ENCODE data around the gene PRELP.

The PRELP gene

GRCh38 chr1:203476216-203476814 is 709 bp downstream of the PRELP start:
- no peak for DNase-seq (ENCODE audit: low read depth)
- TF ChIP-seq, protein P1, sequence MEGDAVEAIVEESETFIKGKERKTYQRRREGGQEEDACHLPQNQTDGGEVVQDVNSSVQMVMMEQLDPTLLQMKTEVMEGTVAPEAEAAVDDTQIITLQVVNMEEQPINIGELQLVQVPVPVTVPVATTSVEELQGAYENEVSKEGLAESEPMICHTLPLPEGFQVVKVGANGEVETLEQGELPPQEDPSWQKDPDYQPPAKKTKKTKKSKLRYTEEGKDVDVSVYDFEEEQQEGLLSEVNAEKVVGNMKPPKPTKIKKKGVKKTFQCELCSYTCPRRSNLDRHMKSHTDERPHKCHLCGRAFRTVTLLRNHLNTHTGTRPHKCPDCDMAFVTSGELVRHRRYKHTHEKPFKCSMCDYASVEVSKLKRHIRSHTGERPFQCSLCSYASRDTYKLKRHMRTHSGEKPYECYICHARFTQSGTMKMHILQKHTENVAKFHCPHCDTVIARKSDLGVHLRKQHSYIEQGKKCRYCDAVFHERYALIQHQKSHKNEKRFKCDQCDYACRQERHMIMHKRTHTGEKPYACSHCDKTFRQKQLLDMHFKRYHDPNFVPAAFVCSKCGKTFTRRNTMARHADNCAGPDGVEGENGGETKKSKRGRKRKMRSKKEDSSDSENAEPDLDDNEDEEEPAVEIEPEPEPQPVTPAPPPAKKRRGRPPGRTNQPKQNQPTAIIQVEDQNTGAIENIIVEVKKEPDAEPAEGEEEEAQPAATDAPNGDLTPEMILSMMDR (IDR thresholded peaks at IDR 0.05; ENCODE audit: low read depth, low read length): no peak
- TF ChIP-seq, protein P2, sequence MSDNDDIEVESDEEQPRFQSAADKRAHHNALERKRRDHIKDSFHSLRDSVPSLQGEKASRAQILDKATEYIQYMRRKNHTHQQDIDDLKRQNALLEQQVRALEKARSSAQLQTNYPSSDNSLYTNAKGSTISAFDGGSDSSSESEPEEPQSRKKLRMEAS (IDR thresholded peaks at IDR 0.05; ENCODE audit: low read depth, low read length): no peak
- TF ChIP-seq MYC (IDR thresholded peaks at IDR 0.05; ENCODE audit: low read depth, low read length) (no peak), POLR2A (IDR thresholded peaks at IDR 0.05; ENCODE audit: extremely low read depth, insufficient read length) (no peak)

DNA sequence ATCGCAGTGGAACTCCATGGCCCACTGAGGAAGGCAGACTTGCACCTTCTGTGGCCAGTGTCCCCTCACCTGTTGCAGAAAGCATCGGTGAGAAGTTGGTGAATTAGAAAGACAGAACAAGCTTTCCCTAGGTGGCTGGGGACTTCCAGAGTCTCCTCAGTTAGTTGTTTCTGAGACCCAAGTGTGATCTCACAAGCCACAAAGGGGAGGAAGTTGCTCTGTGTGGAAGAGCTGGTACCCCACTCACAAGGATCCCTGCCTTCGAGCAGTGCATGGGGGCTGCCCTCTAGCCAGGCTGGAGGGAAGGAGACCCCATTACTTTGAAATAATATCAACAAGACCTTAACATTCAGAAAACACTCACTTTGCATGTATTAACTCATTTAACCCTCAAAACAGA is 2.1 kb downstream of the PRELP start:
- TF ChIP-seq MYC (IDR thresholded peaks at IDR 0.05; ENCODE audit: low read depth, low read length) (no peak), POLR2A (IDR thresholded peaks at IDR 0.05; ENCODE audit: extremely low read depth, insufficient read length) (no peak)
- TF ChIP-seq, protein P2 (IDR thresholded peaks at IDR 0.05; ENCODE audit: low read depth, low read length): no peak
- TF ChIP-seq, protein P1 (IDR thresholded peaks at IDR 0.05; ENCODE audit: low read depth, low read length): no peak
- DNase-seq (ENCODE audit: low read depth): no peak

More at GRCh38 chr1:203476216-203476814, 709 bp downstream of the PRELP start:
- H3K4me3 ChIP-seq (ENCODE audit: low read depth, low read length): no peak overlapping the region

DNA sequence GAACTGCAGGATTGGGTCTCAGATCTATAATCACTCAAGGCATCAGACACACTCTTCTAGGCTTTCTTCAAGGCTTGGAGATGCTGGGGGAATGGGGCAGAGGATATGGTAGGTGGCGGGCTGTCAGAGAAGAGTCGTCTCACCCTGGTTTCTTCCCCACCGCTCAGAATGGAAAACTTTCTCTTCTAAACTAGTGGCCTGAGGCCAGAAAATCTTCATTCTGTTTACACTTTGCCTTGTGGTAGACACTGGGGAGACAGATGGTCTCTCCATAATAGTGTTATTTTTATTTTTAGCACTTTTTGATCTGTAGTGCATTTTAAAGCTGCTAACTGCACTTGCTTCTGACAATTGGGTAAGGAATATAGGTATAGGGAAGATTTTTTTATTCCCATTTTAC is 2.6 kb downstream of the PRELP start:
- TF ChIP-seq MYC (IDR thresholded peaks at IDR 0.05; ENCODE audit: low read depth, low read length) (no peak), POLR2A (IDR thresholded peaks at IDR 0.05; ENCODE audit: extremely low read depth, insufficient read length) (no peak)
- TF ChIP-seq, protein P2 (IDR thresholded peaks at IDR 0.05; ENCODE audit: low read depth, low read length): no peak
- TF ChIP-seq, protein P1 (IDR thresholded peaks at IDR 0.05; ENCODE audit: low read depth, low read length): no peak
- no peak overlapping the region for H3K4me3 ChIP-seq (ENCODE audit: low read depth, low read length)
- DNase-seq (ENCODE audit: low read depth): no peak

More for the DNA sequence above, 2.1 kb downstream of the PRELP start:
- no peak overlapping the region for H3K4me3 ChIP-seq (ENCODE audit: low read depth, low read length)

- TF ChIP-seq, protein P1 (IDR thresholded peaks at IDR 0.05; ENCODE audit: low read depth, low read length): no peak
- TF ChIP-seq MYC (IDR thresholded peaks at IDR 0.05; ENCODE audit: low read depth, low read length) (no peak), POLR2A (IDR thresholded peaks at IDR 0.05; ENCODE audit: extremely low read depth, insufficient read length) (no peak)
- TF ChIP-seq, protein P2 (IDR thresholded peaks at IDR 0.05; ENCODE audit: low read depth, low read length): no peak
- H3K4me3 ChIP-seq (ENCODE audit: low read depth, low read length): no peak overlapping the region
- no peak for DNase-seq (ENCODE audit: low read depth)
Measured at GRCh38 chr1:203478986-203479385, 3.4 kb downstream of the PRELP start.

DNA sequence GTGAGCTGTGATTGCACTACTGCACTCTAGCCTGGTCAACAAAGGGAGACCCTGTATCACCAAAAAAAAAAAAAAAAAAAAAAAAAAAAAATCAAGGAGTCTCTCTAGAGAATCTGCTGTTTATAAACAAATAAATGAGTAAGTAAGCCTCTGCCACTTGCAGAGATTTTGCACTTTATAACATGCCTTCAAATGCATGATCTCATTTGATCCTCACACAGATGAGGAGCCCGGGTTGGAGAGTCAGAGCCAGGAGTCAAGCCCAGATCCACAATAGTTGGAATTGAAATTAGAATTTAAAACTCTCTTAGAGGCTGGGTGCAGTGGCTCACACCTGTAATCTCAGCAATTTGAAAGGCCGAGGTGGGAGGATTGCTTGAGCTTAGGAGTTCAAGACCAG is 4.0 kb downstream of the PRELP start:
- no peak overlapping the region for H3K4me3 ChIP-seq (ENCODE audit: low read depth, low read length)
- TF ChIP-seq, protein P2 (IDR thresholded peaks at IDR 0.05; ENCODE audit: low read depth, low read length): no peak
- no peak for DNase-seq (ENCODE audit: low read depth)

DNA sequence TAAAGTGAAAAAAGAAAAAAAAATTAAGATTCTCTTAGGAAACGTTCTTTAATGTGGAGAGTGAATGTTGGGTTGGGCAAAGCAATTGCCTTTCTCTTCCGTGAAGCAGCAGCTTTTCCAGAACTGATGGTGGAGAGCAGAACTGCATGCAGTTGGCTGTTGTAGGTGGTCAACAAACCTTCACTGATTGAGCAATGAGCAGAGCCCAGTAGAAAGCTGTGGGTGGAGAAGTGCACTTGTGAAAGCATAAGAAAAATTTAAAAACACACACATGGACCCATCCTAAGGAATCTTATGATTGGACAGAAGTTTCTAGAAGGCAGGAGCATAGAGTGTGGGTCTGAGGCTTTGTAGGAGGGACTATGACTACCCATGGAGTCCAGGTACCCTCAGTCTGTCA is 4.5 kb downstream of the PRELP start:
- TF ChIP-seq, protein P1 (IDR thresholded peaks at IDR 0.05; ENCODE audit: low read depth, low read length): no peak
- TF ChIP-seq, protein P2 (IDR thresholded peaks at IDR 0.05; ENCODE audit: low read depth, low read length): no peak
- TF ChIP-seq POLR2A (IDR thresholded peaks at IDR 0.05; ENCODE audit: extremely low read depth, insufficient read length) (no peak), MYC (IDR thresholded peaks at IDR 0.05; ENCODE audit: low read depth, low read length) (no peak)
- H3K4me3 ChIP-seq (ENCODE audit: low read depth, low read length): no peak overlapping the region
- no peak for DNase-seq (ENCODE audit: low read depth)

Data from NB4 (cell line).